ENCODE measurements around the gene ANKS1B.

Gene ANKS1B

GRCh38 chr12:99767809-99768208 lies 216.9 kb downstream of the ANKS1B start:
- H3K27me3 ChIP-seq (replicated peaks in 2 of 5; ENCODE audit: control insufficient read depth in 4 of 5, insufficient read depth in 5 of 5, low read length in 4 of 5): peaks cover 0 to 3% (median 0%) of the 10 kb centered on the region in 5 experiments
- peaks cover 0 to 3% (median 1%) of the 10 kb centered on the region in 4 experiments for H3K4me1 ChIP-seq (ENCODE audit: control extremely low read depth in 1 of 4, control insufficient read depth in 4 of 4, insufficient read depth in 4 of 4, low read length in 3 of 4)
- H3K36me3 ChIP-seq (ENCODE audit: control insufficient read depth in 4 of 4, insufficient read depth in 4 of 4, low read length in 3 of 4): no peaks in the 10 kb centered on the region
- peak in 2 of 3 donors; percentile 4 to 8 for DNase-seq
- POLR2A ChIA-PET: no interaction called here
- CTCF ChIA-PET: interaction anchor here (1.1 kb wide), 2 partner anchors 8 to 723 kb away, joined by 3 read pairs; no protein-coding TSS in a partner anchor
- H3K27ac ChIP-seq (ENCODE audit: insufficient read depth in 1 of 2, low read depth in 1 of 2, low read length in 2 of 2, poor library complexity in 1 of 2, severe bottlenecking in 2 of 2): no peak overlapping the region
- no CpG with 5 or more reads among the region's 1 CpG for WGBS (ENCODE audit: insufficient coverage)
- no peaks in the 10 kb centered on the region for H3K9me3 ChIP-seq (ENCODE audit: control extremely low read depth in 1 of 5, control insufficient read depth in 4 of 5, insufficient read depth in 2 of 5, low read depth in 1 of 5, low read length in 4 of 5)
- no peak overlapping the region for H3K4me3 ChIP-seq (ENCODE audit: control insufficient read depth in 1 of 7, extremely low read depth in 1 of 7, insufficient read depth in 4 of 7, low read depth in 2 of 7, low read length in 6 of 7)

DNA sequence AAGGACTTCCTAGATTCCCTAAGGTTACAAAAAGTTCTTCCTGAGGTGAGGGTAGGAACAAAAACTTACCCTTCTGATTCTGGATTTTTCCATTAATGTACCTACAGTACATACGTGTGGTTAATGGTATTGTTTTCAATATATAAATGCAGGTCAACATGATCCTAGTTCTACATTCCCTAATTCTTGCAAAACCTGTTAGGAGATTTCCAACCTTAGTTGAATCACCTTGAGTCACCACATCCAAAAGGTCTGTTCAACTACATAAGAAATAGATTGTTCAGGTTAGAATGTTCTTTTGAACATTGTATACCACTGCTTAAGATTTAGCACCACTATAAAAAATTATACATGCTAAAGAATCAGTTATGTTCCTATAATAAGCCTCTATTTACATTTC lies 218.3 kb downstream of the ANKS1B start:
- Histone ChIP-seq H3K27me3 (replicated peaks in 2 of 5; ENCODE audit: control insufficient read depth in 4 of 5, insufficient read depth in 5 of 5, low read length in 4 of 5) (peaks cover 0 to 3% (median 0%) of the 10 kb centered on the region in 5 experiments), H3K4me1 (ENCODE audit: control extremely low read depth in 1 of 4, control insufficient read depth in 4 of 4, insufficient read depth in 4 of 4, low read length in 3 of 4) (no peaks in the 10 kb centered on the region), H3K4me3 (ENCODE audit: control insufficient read depth in 1 of 7, extremely low read depth in 1 of 7, insufficient read depth in 4 of 7, low read depth in 2 of 7, low read length in 6 of 7) (no peak overlapping the region), H3K36me3 (ENCODE audit: control insufficient read depth in 4 of 4, insufficient read depth in 4 of 4, low read length in 3 of 4) (no peaks in the 10 kb centered on the region), H3K27ac (ENCODE audit: insufficient read depth in 1 of 2, low read depth in 1 of 2, low read length in 2 of 2, poor library complexity in 1 of 2, severe bottlenecking in 2 of 2) (no peak overlapping the region), H3K9me3 (ENCODE audit: control extremely low read depth in 1 of 5, control insufficient read depth in 4 of 5, insufficient read depth in 2 of 5, low read depth in 1 of 5, low read length in 4 of 5) (no peaks in the 10 kb centered on the region)
- POLR2A ChIA-PET: no interaction called here
- WGBS (ENCODE audit: insufficient coverage): no CpG with 5 or more reads among the region's 1 CpG
- DNase-seq: no peak
- CTCF ChIA-PET: no interaction called here

- Histone ChIP-seq H3K4me1 (ENCODE audit: control extremely low read depth in 1 of 4, control insufficient read depth in 4 of 4, insufficient read depth in 4 of 4, low read length in 3 of 4) (no peaks in the 10 kb centered on the region), H3K27ac (ENCODE audit: insufficient read depth in 1 of 2, low read depth in 1 of 2, low read length in 2 of 2, poor library complexity in 1 of 2, severe bottlenecking in 2 of 2) (no peak overlapping the region), H3K27me3 (replicated peaks in 2 of 5; ENCODE audit: control insufficient read depth in 4 of 5, insufficient read depth in 5 of 5, low read length in 4 of 5) (peaks cover 0 to 3% (median 0%) of the 10 kb centered on the region in 5 experiments), H3K4me3 (ENCODE audit: control insufficient read depth in 1 of 7, extremely low read depth in 1 of 7, insufficient read depth in 4 of 7, low read depth in 2 of 7, low read length in 6 of 7) (no peak overlapping the region), H3K9me3 (ENCODE audit: control extremely low read depth in 1 of 5, control insufficient read depth in 4 of 5, insufficient read depth in 2 of 5, low read depth in 1 of 5, low read length in 4 of 5) (no peaks in the 10 kb centered on the region), H3K36me3 (ENCODE audit: control insufficient read depth in 4 of 4, insufficient read depth in 4 of 4, low read length in 3 of 4) (no peaks in the 10 kb centered on the region)
- WGBS (ENCODE audit: insufficient coverage): 88% methylated on average over 3 of the region's 3 CpGs
- CTCF ChIA-PET: no interaction called here
- DNase-seq: no peak
- POLR2A ChIA-PET: no interaction called here
Measured at GRCh38 chr12:99765469-99766114, 219.1 kb downstream of the ANKS1B start.

DNA sequence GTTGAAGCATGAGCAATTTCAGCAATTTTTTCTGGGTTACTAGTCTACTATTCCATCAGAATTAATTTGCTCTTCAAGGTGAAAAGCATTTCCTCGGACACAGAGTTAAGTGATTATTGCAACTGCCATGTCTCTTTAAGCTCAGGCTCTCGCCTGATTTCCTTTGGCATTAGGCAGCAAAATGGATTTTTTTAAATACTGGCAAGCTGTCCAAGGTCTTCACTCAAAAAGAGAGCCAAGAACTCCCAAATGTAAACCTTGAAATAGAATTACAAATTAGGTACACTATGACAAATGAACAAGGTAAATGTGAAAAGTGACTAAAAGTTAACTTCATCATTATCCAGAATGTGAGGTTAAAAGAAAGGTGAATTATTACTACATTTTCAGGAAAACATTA lies 225.3 kb downstream of the ANKS1B start:
- no peaks in the 10 kb centered on the region for H3K4me1 ChIP-seq (ENCODE audit: control extremely low read depth in 1 of 4, control insufficient read depth in 4 of 4, insufficient read depth in 4 of 4, low read length in 3 of 4)
- no peak overlapping the region for H3K27ac ChIP-seq (ENCODE audit: insufficient read depth in 1 of 2, low read depth in 1 of 2, low read length in 2 of 2, poor library complexity in 1 of 2, severe bottlenecking in 2 of 2)
- no peaks in the 10 kb centered on the region for H3K36me3 ChIP-seq (ENCODE audit: control insufficient read depth in 4 of 4, insufficient read depth in 4 of 4, low read length in 3 of 4)
- DNase-seq: no peak
- POLR2A ChIA-PET: no interaction called here
- 100% methylated on average over 1 of the region's 2 CpGs for WGBS (ENCODE audit: insufficient coverage)
- no peaks in the 10 kb centered on the region for H3K27me3 ChIP-seq (replicated peaks in 2 of 5; ENCODE audit: control insufficient read depth in 4 of 5, insufficient read depth in 5 of 5, low read length in 4 of 5)
- H3K4me3 ChIP-seq (ENCODE audit: control insufficient read depth in 1 of 7, extremely low read depth in 1 of 7, insufficient read depth in 4 of 7, low read depth in 2 of 7, low read length in 6 of 7): no peak overlapping the region
- H3K9me3 ChIP-seq (ENCODE audit: control extremely low read depth in 1 of 5, control insufficient read depth in 4 of 5, insufficient read depth in 2 of 5, low read depth in 1 of 5, low read length in 4 of 5): no peaks in the 10 kb centered on the region
- CTCF ChIA-PET: no interaction called here

DNA sequence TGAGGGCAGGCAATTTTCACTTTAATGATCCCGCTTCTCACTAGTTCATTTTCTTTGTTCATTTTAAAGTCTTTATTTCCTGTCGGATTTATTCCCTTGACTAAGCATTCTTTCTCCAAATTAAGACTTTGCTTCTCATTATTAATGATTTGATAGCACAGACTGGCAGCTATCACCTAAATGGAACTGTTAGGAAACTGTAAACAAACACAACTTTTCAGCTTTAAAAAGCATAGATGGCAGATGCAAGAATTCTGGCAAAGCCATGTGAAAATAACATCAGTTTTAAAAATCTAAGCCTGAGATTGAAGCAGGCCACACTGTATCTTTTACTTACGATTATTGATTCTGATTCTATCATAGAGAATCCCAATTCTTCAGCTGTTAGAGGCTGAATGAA lies 225.7 kb downstream of the ANKS1B start:
- 80% methylated on average over 1 of the region's 3 CpGs for WGBS (ENCODE audit: insufficient coverage)
- ChIA-PET POLR2A (no interaction called here), CTCF (no interaction called here)
- Histone ChIP-seq H3K27ac (ENCODE audit: insufficient read depth in 1 of 2, low read depth in 1 of 2, low read length in 2 of 2, poor library complexity in 1 of 2, severe bottlenecking in 2 of 2) (no peak overlapping the region), H3K4me3 (ENCODE audit: control insufficient read depth in 1 of 7, extremely low read depth in 1 of 7, insufficient read depth in 4 of 7, low read depth in 2 of 7, low read length in 6 of 7) (no peak overlapping the region), H3K36me3 (ENCODE audit: control insufficient read depth in 4 of 4, insufficient read depth in 4 of 4, low read length in 3 of 4) (no peaks in the 10 kb centered on the region), H3K9me3 (ENCODE audit: control extremely low read depth in 1 of 5, control insufficient read depth in 4 of 5, insufficient read depth in 2 of 5, low read depth in 1 of 5, low read length in 4 of 5) (no peaks in the 10 kb centered on the region), H3K4me1 (ENCODE audit: control extremely low read depth in 1 of 4, control insufficient read depth in 4 of 4, insufficient read depth in 4 of 4, low read length in 3 of 4) (no peaks in the 10 kb centered on the region), H3K27me3 (replicated peaks in 2 of 5; ENCODE audit: control insufficient read depth in 4 of 5, insufficient read depth in 5 of 5, low read length in 4 of 5) (no peaks in the 10 kb centered on the region)
- no peak for DNase-seq

DNA sequence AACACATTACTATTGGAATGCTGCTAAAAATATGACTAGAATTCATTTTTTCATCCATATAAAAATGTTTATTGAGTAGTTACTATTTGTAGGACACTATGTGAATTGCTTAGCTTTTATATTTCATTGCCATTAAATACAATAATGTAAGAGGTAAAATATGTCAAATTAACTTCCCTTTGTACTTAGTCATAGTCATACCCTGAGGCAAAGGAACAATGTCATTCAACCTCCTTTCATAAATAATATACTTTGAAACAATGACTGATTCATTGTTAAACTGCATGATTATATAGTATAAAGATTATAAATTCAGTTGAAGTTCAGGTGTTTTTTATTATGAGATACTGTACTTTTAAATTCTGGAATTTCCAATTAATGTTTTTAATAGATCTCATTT lies 232.0 kb downstream of the ANKS1B start:
- Histone ChIP-seq H3K27me3 (replicated peaks in 2 of 5; ENCODE audit: control insufficient read depth in 4 of 5, insufficient read depth in 5 of 5, low read length in 4 of 5) (no peaks in the 10 kb centered on the region), H3K27ac (ENCODE audit: insufficient read depth in 1 of 2, low read depth in 1 of 2, low read length in 2 of 2, poor library complexity in 1 of 2, severe bottlenecking in 2 of 2) (no peak overlapping the region), H3K4me1 (ENCODE audit: control extremely low read depth in 1 of 4, control insufficient read depth in 4 of 4, insufficient read depth in 4 of 4, low read length in 3 of 4) (no peaks in the 10 kb centered on the region), H3K9me3 (ENCODE audit: control extremely low read depth in 1 of 5, control insufficient read depth in 4 of 5, insufficient read depth in 2 of 5, low read depth in 1 of 5, low read length in 4 of 5) (no peaks in the 10 kb centered on the region), H3K4me3 (ENCODE audit: control insufficient read depth in 1 of 7, extremely low read depth in 1 of 7, insufficient read depth in 4 of 7, low read depth in 2 of 7, low read length in 6 of 7) (no peak overlapping the region), H3K36me3 (ENCODE audit: control insufficient read depth in 4 of 4, insufficient read depth in 4 of 4, low read length in 3 of 4) (no peaks in the 10 kb centered on the region)
- CTCF ChIA-PET: no interaction called here
- POLR2A ChIA-PET: no interaction called here
- DNase-seq: no peak

DNA sequence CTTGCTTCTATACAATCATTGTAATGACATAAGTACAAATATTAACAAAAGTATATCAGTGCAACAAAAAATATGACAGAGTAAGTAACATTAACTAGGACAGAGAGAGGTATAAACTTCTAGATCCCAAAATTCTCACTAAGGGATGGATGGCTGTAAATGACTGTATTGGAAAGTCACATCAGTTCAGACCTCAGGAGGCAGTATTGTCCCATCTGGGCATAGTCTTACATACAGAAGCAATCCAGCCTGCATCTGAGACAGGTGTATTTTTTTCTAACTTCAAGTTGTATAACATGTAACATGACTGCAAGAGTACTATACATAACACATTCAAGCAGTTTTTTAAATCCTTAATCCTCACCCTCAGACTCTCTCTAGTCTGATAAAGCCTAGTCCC lies 238.2 kb downstream of the ANKS1B start:
- POLR2A ChIA-PET: no interaction called here
- Histone ChIP-seq H3K27me3 (replicated peaks in 2 of 5; ENCODE audit: control insufficient read depth in 4 of 5, insufficient read depth in 5 of 5, low read length in 4 of 5) (no peaks in the 10 kb centered on the region), H3K9me3 (ENCODE audit: control extremely low read depth in 1 of 5, control insufficient read depth in 4 of 5, insufficient read depth in 2 of 5, low read depth in 1 of 5, low read length in 4 of 5) (no peaks in the 10 kb centered on the region), H3K4me3 (ENCODE audit: control insufficient read depth in 1 of 7, extremely low read depth in 1 of 7, insufficient read depth in 4 of 7, low read depth in 2 of 7, low read length in 6 of 7) (no peak overlapping the region), H3K4me1 (ENCODE audit: control extremely low read depth in 1 of 4, control insufficient read depth in 4 of 4, insufficient read depth in 4 of 4, low read length in 3 of 4) (no peaks in the 10 kb centered on the region), H3K27ac (ENCODE audit: insufficient read depth in 1 of 2, low read depth in 1 of 2, low read length in 2 of 2, poor library complexity in 1 of 2, severe bottlenecking in 2 of 2) (no peak overlapping the region), H3K36me3 (ENCODE audit: control insufficient read depth in 4 of 4, insufficient read depth in 4 of 4, low read length in 3 of 4) (no peaks in the 10 kb centered on the region)
- CTCF ChIA-PET: no interaction called here
- no peak for DNase-seq
